ENCODE results near the gene EMID1.
"Not testable (repeated sequence)": the region's sequence is repeated elsewhere in the genome, so short reads cannot be mapped to it uniquely, and the experiment has no call there.

Gene EMID1

GRCh38 chr22:29231971-29232959 lies 26.6 kb downstream of the EMID1 start:
- DNase-seq (ENCODE audit: low spot score), result no peak

GRCh38 chr22:29233277-29233877 lies 27.7 kb downstream of the EMID1 start:
- DNase-seq (ENCODE audit: low spot score), result no peak

DNA sequence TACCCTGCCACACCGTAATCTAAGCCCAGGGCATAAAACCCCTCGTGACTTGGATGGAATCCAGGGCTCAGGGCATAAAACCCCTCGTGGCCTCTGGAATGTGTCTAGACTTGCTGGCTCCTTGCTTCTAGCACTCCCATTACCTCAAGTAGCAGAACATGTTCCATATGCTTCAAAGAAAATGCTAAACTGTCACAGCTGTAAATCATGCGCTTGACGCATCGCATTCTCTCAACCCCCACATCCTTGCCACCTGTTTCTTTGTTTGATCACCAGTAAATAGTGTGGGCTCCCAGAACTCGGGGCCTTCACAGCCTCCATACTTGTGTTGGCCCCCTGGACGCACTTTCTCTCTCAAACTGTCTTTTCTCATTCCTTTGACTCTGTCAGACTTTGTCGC lies 34.8 kb downstream of the EMID1 start:
- DNase-seq (ENCODE audit: low spot score), result not testable (repeated sequence)

- DNase-seq (ENCODE audit: low spot score), result no peak
These were observed 38.3 kb downstream of the EMID1 start for GRCh38 chr22:29243874-29244446.

DNA sequence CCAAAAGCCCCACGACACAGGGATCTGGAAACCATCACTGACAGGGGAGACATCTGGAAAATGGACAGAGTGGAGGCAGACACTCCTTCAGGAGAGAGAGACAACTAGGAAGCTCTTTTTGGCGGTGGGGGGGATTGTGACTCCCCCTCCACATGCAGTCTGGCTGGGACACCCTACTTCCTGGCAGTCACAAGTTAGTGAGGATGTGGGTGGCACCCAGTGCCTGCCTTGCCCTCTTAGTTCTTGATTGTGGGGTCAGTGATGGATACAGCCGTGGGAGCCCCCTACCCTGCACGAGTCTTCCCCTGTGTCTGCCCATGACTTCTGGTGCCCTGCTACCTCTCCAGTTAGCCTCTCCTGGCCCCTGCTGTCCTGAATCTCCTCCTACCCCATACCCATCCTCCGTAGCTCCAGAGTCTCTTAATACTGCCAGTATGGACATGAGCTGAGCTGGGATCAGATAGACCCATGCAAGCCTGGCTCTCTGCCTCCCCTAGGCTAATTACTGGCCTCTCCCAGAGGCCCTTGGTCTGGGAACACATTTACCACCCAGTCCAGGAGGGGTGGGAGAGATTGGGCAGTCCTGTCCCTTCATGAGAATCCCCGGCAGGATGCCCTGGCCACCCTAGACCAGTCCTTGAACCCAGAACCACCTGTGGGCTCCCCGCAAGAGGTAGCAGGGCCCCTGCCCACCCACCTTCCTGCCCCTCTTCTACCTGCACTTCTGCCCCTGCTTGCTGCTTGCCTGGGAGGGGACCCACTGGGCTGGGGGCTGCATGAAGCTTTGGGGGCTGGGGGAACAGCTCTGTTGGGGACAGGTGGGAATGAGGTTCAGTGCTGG lies 39.3 kb downstream of the EMID1 start:
- no peak for DNase-seq (ENCODE audit: low spot score)

- DNase-seq (ENCODE audit: low spot score), result peak; percentile 78
These were observed 40.1 kb downstream of the EMID1 start for GRCh38 chr22:29245626-29246385.

- DNase-seq (ENCODE audit: low spot score), result not testable (repeated sequence)
These were observed 42.2 kb downstream of the EMID1 start for GRCh38 chr22:29247891-29248290.

DNA sequence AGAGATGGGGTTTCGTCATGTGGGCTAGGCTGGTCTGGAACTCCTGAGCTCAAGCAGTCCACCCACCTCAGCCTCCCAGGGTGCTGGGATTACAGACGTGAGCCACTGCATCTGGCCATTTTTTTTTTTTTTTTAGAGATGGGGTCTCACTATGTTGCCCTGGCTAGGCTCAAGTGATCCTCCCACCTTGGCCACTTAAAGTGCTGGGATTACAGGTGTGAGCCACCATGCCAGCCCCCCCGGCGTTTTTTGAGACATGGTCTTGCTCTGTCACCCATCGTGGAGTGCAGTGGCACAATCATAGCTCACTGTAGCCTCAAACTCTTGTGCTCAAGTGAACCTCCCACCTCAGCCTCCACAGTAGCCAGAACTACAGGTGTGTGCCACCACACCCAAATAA lies 45.6 kb downstream of the EMID1 start:
- DNase-seq (ENCODE audit: low spot score), result no peak

DNA sequence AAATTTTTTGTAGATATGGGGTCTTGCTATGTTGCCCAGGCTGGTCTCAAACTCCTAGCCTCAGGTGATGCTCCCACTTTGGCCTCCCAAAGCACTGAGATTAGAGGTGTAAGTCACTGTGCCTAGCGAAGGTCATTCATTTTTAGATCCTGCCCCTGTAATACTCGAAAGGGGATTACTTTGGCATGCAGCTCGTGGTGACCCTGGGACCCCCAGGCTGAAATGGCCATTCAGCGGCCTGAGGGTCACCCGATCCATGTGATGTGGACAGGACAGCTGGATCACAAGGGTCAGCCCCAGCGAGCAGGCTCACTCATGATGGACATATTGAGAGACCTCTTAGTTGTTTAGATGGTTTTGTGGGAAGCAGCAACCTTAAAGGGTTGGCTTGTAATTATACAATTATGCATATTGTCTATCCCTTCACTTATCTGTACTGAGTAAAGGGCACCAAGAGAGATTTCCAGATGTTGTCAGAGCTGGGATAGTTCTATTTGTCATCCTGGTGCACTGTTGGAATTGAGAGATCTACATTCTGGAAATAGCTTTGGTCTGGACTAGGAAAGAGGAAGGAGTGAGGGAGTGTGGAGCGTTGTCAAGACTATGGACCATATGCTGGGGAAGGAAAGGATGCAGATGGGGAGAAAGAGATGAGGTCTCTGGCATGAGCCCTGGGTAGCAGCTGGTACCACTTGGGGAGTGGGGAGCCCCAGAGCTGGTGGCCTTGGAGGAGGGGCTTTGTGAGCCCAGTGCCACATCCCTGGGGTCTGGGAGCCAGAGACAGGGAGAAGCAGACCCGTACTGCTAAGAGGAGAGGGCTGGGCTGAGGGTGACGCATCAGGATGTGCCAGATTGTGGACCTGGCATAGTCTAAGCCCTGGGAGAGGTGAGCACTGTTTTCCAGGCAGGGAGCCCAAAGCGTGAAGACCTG lies 46.5 kb downstream of the EMID1 start:
- no peak for DNase-seq (ENCODE audit: low spot score)

- no peak for DNase-seq (ENCODE audit: low spot score)
These were observed 48.0 kb downstream of the EMID1 start for GRCh38 chr22:29253561-29254285.

GRCh38 chr22:29254286-29254660 lies 48.6 kb downstream of the EMID1 start:
- no peak for DNase-seq (ENCODE audit: low spot score)

DNA sequence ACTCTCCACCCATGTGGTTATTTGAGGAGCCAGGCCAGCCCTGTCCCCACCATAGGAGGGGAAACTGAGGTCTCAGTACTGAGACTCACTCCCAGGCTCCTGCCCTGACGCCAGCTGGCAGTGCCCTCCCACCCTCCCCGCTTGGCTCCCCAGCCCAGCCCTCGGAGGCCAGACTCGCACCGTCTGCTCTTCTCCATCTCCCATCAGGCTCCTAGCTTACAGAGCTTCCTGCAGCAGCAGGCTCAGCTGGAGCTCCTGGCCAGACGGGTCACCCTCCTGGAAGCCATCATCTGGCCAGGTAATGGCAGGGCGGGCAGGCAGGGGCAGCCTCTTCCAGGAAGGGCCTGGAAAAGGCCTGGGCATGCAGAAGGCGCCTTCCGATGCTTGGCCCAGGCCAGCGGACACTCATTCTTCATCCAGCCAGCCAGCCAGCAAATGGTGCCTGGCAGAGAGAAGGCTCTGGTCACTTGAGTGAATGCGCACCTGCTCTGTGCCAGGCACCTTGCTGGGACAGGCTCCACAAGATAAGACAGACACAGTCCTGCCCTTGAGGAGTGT lies 49.4 kb downstream of the EMID1 start:
- no peak for DNase-seq (ENCODE audit: low spot score)

DNA sequence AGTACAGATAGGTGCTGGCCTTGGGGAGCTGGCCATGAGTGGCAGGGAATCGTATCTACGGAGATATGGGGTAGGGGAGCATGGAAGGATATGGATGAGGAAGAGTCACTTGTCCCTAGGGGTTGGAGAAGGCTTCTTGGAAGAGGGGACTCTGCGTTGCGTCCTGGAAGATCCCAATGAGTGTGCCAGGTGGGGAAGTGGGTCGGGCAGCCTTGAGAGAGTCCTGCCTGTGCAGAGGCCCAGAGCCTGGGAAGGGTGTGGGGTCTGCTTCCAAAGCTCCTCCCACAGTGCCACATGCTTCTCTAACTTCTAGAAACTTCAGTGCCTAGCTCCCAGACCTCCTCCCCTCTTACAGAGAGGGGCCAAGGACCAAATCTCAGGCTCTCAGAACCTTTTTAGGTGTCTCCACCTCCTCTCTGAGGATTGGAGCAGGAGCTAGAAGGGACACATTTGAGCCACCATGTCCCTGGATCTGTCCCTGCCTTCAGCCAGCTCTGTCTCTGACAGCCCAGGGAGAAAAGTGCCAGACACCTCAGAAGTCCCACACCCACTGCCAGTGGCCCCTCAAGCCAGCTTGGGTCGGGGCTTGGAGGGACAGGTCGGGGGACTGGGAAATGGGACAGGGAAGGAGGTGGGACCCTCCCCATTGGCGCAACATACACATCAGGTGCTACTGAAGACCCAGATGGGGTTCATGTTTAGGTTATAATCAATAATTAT lies 51.1 kb downstream of the EMID1 start:
- DNase-seq (ENCODE audit: low spot score), result no peak

DNA sequence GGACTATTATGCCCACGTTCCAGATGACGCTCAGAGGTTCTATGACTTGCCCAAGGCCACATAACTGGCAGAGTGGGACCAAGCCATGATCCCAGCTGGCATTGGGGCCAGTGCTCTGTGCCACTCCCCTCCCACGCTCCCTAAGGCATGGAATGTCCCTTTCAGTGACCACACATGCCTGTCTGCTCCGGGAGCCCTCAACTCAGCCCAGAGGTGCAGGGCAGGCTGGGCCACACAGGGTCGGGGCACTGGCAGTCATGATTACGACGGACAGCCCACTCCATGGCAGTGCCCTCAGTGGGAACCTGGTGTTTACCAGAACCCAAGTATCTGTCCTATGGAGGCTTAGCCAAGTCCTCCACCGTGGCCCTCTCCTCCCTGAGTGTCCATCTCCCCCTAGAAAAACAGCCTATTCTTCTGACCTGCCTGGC lies 52.1 kb downstream of the EMID1 start:
- DNase-seq (ENCODE audit: low spot score), result no peak

DNA sequence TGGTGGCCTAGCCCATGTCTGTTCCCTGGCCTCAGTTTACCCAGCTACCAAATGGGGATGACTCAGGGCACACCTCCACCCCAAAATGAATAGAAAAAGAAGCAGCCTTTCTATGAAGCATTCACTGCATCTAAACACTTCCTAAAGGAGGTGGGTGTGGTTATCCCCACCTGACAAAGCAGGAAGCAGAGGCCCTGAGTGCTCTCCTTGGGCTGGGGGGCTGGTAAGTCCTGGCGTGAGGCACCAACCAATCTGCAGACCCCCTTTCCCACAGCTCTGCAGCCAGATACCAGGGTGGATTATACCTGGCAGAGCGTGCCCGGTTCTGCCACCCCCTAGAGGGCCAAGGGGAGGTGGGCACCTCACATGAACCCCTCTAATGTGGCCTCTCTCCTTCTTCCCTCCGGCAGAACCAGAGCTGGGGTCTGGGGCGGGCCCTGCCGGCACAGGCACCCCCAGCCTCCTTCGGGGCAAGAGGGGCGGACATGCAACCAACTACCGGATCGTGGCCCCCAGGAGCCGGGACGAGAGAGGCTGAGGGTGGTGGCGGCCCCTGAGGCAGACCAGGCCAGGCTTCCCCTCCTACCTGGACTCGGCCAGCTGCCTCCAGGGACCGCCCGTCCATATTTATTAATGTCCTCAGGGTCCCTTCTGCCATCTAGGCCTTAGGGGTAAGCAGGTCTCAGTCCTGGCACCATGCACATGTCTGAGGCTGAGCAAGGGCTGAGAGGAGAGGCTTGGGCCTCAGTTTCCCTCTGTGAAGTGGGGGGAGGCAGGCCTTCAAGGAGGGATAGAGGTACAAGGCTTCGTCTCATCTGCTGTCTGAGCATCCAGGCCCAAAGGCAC lies 52.9 kb downstream of the EMID1 start:
- DNase-seq (ENCODE audit: low spot score), result no peak

DNA sequence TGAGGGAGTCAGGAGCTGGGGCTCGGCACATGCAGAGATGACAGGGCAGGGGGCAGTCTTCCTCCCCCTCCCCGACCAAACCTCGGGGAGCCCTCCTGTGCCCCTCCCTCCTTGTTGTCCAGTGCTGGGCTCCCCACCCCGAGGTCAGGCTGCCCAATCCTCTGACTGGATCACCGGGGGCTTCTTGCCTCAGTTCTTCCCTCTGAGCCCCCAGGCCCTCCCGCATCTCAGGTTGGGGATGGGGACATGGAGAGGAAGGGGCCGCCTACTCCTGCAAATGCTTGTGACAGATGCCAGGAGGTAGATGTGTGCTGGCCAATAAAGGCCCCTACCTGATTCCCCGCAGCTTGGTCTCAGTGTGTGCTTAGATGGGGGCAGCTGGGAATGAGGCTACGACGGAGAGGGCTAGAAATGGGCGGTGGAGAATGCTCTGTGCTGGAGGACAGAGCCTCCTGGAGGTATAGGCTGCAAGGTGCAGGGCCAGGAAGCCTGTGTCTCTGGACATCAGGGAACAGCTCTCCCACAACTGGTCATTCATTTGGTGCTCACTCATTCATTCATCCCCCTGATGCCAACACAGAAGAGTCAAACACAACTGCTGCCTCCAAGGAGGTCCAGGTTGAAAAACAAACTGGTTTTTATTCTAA lies 53.7 kb downstream of the EMID1 start:
- DNase-seq (ENCODE audit: low spot score), result no peak

- no peak for DNase-seq (ENCODE audit: low spot score)
These were observed 54.4 kb downstream of the EMID1 start for GRCh38 chr22:29260031-29260560.
